K562 (cell line): ENCODE data around the gene EFHC1. TPM values are rescaled to one million over a fixed set of nuclear protein-coding genes. Genes with fewer than 3 reads are reported as not detected.

Experiments used
- ATAC-seq: fragments of 200-7000 bp; cut with Tn5 transposase; 3 replicates; pipeline ENCODE4 v1.9.1; 2020; ENCODE audit warnings: moderate library complexity
- BruUV-seq: library from RNA; stranded (reverse); fragments of 400-500 nt; replicated peaks from 2 replicates; lab custom pipeline; 2021; lab: Mats Ljungman, UMichigan
- CTCF ChIA-PET: fragments of 300-600 bp; formaldehyde crosslinking; extraction: SDS; loops from one replicate; lab custom pipeline; 2021; ENCODE audit warnings: low intra/inter-chr PET ratio; lab: Yijun Ruan, JAX
- POLR2A ChIA-PET: fragments of 300-600, 350-650 bp; sonication (Branson Sonifier 250); formaldehyde crosslinking; extraction: SDS; loops from one replicate; lab custom pipeline; 2021; ENCODE audit warnings: antibody characterized with exemption, inconsistent platforms; lab: Yijun Ruan, JAX
- DNase-seq, 4 experiments: peaks; one replicate each; pipeline versions ENCODE4 v3.0.0 to v3.0.0-alpha.2; 2011 to 2018; ENCODE audit warnings: low spot score in 3 of 4, mixed read lengths in 3 of 4; ENCODE audit errors: extremely low read depth in 1 of 4
- FAIRE-seq: peaks from 2 replicates; lab custom pipeline; 2011; peaks lifted over from hg19 to GRCh38; lab: Jason Lieb, UNC
- H2AFZ ChIP-seq: 2 replicates; pipeline ENCODE4 v1.6.0; 2011; ENCODE audit warnings: low read depth, low read length, control low read depth, inconsistent platforms
- H3K27ac ChIP-seq: fragments of 200-600 bp; 3 replicates; pipeline ENCODE4 v1.8.0; 2011; ENCODE audit warnings: low read depth, mild to moderate bottlenecking, control low read depth, inconsistent platforms, low read length, moderate library complexity, mixed read lengths; ENCODE audit errors: extremely low read depth
- H3K27me3 ChIP-seq, 2 experiments: fragments of 300-600 bp in 1 of 2; 2 replicates in 1 of 2; 3 replicates in 1 of 2; pipeline versions ENCODE4 v1.6.0 to v1.8.0; 2011; ENCODE audit warnings: inconsistent platforms in 2 of 2, low read length in 2 of 2, mild to moderate bottlenecking in 1 of 2, mixed read lengths in 1 of 2, moderate library complexity in 1 of 2; ENCODE audit not compliant: control insufficient read depth in 2 of 2, insufficient read depth in 2 of 2
- H3K36me3 ChIP-seq: fragments of 300-600 bp; 3 replicates; pipeline ENCODE4 v1.8.0; 2011; ENCODE audit warnings: mild to moderate bottlenecking, low read length, inconsistent platforms; ENCODE audit not compliant: control insufficient read depth, insufficient read depth
- H3K4me1 ChIP-seq, 2 experiments: fragments of 200-600 bp in 1 of 2; replicated peaks in 1 of 2; 2 replicates in 1 of 2; 3 replicates in 1 of 2; pipeline versions ENCODE4 v1.5.1 to v1.8.0; 2011; ENCODE audit warnings: inconsistent platforms in 2 of 2, low read length in 2 of 2, mild to moderate bottlenecking in 1 of 2, mixed read lengths in 1 of 2, moderate library complexity in 1 of 2; ENCODE audit not compliant: control insufficient read depth in 2 of 2, insufficient read depth in 2 of 2
- H3K4me2 ChIP-seq: 2 replicates; pipeline ENCODE4 v1.6.1; 2011; ENCODE audit warnings: low read length, control low read depth, inconsistent platforms, mixed read lengths; ENCODE audit not compliant: insufficient read depth
- H3K4me3 ChIP-seq: fragments of 200-600 bp; sonication (generic), shearing (Covaris generic); 2 replicates; pipeline ENCODE4 v1.5.1; 2016; ENCODE audit warnings: control low read depth, inconsistent platforms
- H3K79me2 ChIP-seq: fragments of 200-600 bp; 3 replicates; pipeline ENCODE4 v1.8.0; 2011; ENCODE audit warnings: low read length, inconsistent platforms; ENCODE audit not compliant: control insufficient read depth, insufficient read depth
- H3K9ac ChIP-seq, 2 experiments: 2 replicates each; pipeline versions ENCODE4 v1.6.0 to v1.6.1; 2011; ENCODE audit warnings: low read depth in 2 of 2, low read length in 2 of 2, control low read depth in 1 of 2, inconsistent platforms in 1 of 2, mild to moderate bottlenecking in 1 of 2, mixed read lengths in 1 of 2; ENCODE audit not compliant: insufficient read depth in 1 of 2
- H3K9me1 ChIP-seq: one replicate; pipeline ENCODE4 v1.6.0; 2011; ENCODE audit warnings: inconsistent platforms, mild to moderate bottlenecking, low read length, moderate library complexity; ENCODE audit not compliant: control insufficient read depth, insufficient read depth
- H3K9me3 ChIP-seq: replicated peaks from 2 replicates; pipeline ENCODE4 v1.5.1; 2011; ENCODE audit warnings: low read depth, low read length, inconsistent platforms; ENCODE audit not compliant: control insufficient read depth, insufficient read depth
- H4K20me1 ChIP-seq: replicated peaks from 2 replicates; pipeline ENCODE4 v1.6.1; 2011; ENCODE audit warnings: low read length, inconsistent platforms, mixed read lengths; ENCODE audit not compliant: control insufficient read depth, insufficient read depth
- ASH1L ChIP-seq: fragments of 450-650 bp; IDR thresholded peaks from 2 replicates; pipeline ENCODE4 v1.6.1; 2018; ENCODE audit warnings: borderline replicate concordance, mild to moderate bottlenecking, low read depth; ENCODE audit not compliant: partially characterized antibody
- GATAD2B ChIP-seq: fragments of 450-650 bp; IDR thresholded peaks from 2 replicates; pipeline ENCODE4 v1.6.1; 2017; ENCODE audit warnings: mild to moderate bottlenecking, borderline replicate concordance
- NR2C2 ChIP-seq, 2 experiments: fragments of 200-800 bp in 1 of 2; sonication (Bioruptor generic) in 1 of 2; sonication (generic) in 1 of 2; formaldehyde crosslinking in 1 of 2; IDR thresholded peaks; 2 replicates each; pipeline versions ENCODE4 v1.6.1 to v1.8.0; 2016 to 2022; ENCODE audit warnings: mild to moderate bottlenecking in 1 of 2, missing compliant biosample characterization in 1 of 2, missing genetic modification characterization in 1 of 2, missing genetic modification reagents in 1 of 2
- ZNF174 ChIP-seq: fragments of 250-450 bp; sonication (Bioruptor Pico); IDR thresholded peaks from 2 replicates; pipeline ENCODE4 v1.4.0; 2020; ENCODE audit warnings: mild to moderate bottlenecking
- ZNF717 ChIP-seq: fragments of 250-450 bp; sonication (Bioruptor Pico); IDR thresholded peaks from 2 replicates; pipeline ENCODE4 v1.5.0; 2021
- WGBS: fragments of 100-300 bp; shearing (Covaris generic); methylation state at CpG from one replicate; pipeline ENCODE4 v1.1.6; 2016; ENCODE audit warnings: low coverage, mixed read lengths; ENCODE audit not compliant: insufficient coverage; ENCODE audit errors: missing lambda C conversion rate; 5-methylcytosine and 5-hydroxymethylcytosine counted together
- in situ Hi-C: fragments of 300-500 bp; cut with MboI; formaldehyde crosslinking; loops from 4 replicates; pipeline ENCODE4 v1.15.0; 2018; ENCODE audit warnings: inconsistent platforms, mixed read lengths
- intact Hi-C: fragments of 100-400 bp; cut with micrococcal nuclease; formaldehyde crosslinking; loops from 2 replicates; pipeline ENCODE4 v1.14.2; 2022
- polyA plus RNA-seq, 8 experiments: library from polyadenylated mRNA; depleted of rRNA in 4 of 8; stranded (reverse) in 5 of 8; unstranded in 3 of 8; fragments of >200 nt; fragmentation: Nextera tagmentation in 2 of 8; fragmentation: Illumina TruSeq in 1 of 8; extraction: Ambion mirVana in 2 of 8; extraction: Trizol in 1 of 8; gene quantifications; 2 replicates each; pipeline versions ENCODE4 v1.2.1 to v1.2.3, GENCODE V29; 2011 to 2014; ENCODE audit warnings: inconsistent platforms in 1 of 8, missing spikeins in 1 of 8
- total RNA-seq, 7 experiments: library from RNA; depleted of rRNA in 6 of 7; stranded (reverse); fragments of >200 nt in 6 of 7; fragmentation: Illumina TruSeq in 2 of 7; extraction: Trizol in 2 of 7; gene quantifications; 2 replicates each; pipeline versions ENCODE4 v1.2.1 to v1.2.3, GENCODE V29; 2011 to 2021; ENCODE audit warnings: low replicate concordance in 1 of 7
- TF ChIP-seq, protein P1 (sequence below), 2 experiments: fragments of 450-650 bp in 1 of 2; sonication (generic) in 1 of 2; formaldehyde crosslinking in 1 of 2; IDR thresholded peaks in 1 of 2; conservative IDR thresholded peaks in 1 of 2; 2 replicates each; pipeline versions ENCODE4 v1.6.1 to v1.8.1; 2016 to 2023; ENCODE audit warnings: mild to moderate bottlenecking in 2 of 2, moderate library complexity in 2 of 2, inconsistent platforms in 1 of 2, missing genetic modification reagents in 1 of 2

Gene EFHC1
- total and polyA plus RNA-seq, 9 of the 15 experiments (the other 6 are each of a cell fraction or from before 2014, with no cell fraction given), result 9.5 to 31.0 (median 14.9) TPM

DNA sequence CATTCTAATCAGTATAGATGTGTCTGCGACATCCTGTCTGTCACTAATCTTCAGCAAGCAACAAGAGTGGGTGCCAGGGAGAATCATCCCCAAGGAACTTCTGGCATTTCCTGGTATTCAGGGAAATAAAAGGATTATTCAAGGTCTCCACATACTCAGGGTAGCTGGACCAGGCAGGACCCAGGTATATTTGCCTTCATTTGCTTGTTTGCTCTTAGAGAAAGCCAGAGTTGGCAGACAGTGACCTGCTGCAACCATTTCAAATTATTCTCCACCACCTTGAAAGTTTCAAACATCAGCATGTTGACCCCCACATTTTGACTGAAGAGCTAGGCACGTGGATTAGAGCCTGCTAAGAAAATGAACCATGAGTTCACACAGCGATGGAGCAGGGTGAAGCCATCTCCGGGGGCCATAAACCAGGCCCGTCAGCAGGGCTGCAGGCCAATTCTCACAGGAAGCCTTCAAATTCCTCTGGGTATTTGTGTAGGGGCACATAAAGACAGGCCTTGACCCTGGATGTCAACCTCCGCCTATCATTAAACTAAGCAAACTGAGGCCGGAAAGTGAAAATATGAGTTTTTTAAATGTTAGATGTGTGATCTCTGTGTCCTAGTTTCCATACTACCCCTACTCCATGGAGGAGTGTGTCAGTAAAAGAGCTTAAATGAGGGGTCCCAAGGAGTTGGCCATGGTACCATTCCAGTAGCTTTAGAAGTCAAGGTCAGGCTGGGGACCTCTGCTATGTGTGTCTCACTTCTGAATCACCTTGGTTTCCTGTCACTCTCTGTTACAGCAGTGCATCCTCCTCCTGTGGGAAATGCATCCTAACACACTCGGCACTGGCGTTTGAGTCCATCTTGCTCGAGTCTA lies 123.8 kb downstream of the EFHC1 start:
- POLR2A ChIA-PET, result interaction anchor here (1.3 kb wide), 1 partner anchor 15 kb away, joined by 4 read pairs; no protein-coding TSS in a partner anchor
- H3K9ac ChIP-seq, result no peak overlapping the region
- no peak overlapping the region for H3K4me2 ChIP-seq
- no peaks in the 10 kb centered on the region; the same call in 2 of the 3 replicates for H3K36me3 ChIP-seq
- H3K27me3 ChIP-seq, result no peaks in the 10 kb centered on the region
- no peak overlapping the region for H2AFZ ChIP-seq
- in situ Hi-C loops, result no loop called here
- peaks cover 7 to 36% of the 10 kb centered on the region in 2 experiments; a peak in 4 of 5 replicates for H3K4me1 ChIP-seq
- ATAC-seq (no peak), FAIRE-seq (no peak)
- peaks cover 21% of the 10 kb centered on the region; the same call in 2 of the 3 replicates for H3K79me2 ChIP-seq
- no peak overlapping the region for H3K4me3 ChIP-seq
- no peak for TF ChIP-seq NR2C2 (CRISPR knock-in tag; IDR thresholded peaks at IDR 0.05)
- TF ChIP-seq NR2C2 (tag; IDR thresholded peaks at IDR 0.05), result no peak
- TF ChIP-seq, protein P1, sequence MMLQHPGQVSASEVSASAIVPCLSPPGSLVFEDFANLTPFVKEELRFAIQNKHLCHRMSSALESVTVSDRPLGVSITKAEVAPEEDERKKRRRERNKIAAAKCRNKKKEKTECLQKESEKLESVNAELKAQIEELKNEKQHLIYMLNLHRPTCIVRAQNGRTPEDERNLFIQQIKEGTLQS (IDR thresholded peaks at IDR 0.05), result no peak
- TF ChIP-seq, protein P1 (CRISPR knock-in tag; conservative IDR thresholded peaks at IDR 0.05), result no peak
- no peak for TF ChIP-seq ZNF717 (CRISPR knock-in tag)
- TF ChIP-seq GATAD2B, result no peak
- TF ChIP-seq ASH1L, result no peak
- TF ChIP-seq ZNF174 (CRISPR knock-in tag), result no peak
- TF ChIP-seq, all 486 proteins: peak for 0
- no peak for DNase-seq
- 82% methylated on average over 10 of the region's 10 CpGs for WGBS
- no peaks in the 10 kb centered on the region for H3K9me3 ChIP-seq
- intact Hi-C loops, result no loop called here
- H4K20me1 ChIP-seq, result peaks cover 10% of the 10 kb centered on the region; the same call in 1 of the 2 replicates
- H3K9me1 ChIP-seq, result no peaks in the 10 kb centered on the region
- no peak overlapping the region for H3K27ac ChIP-seq
- CTCF ChIA-PET, result no interaction called here
- no TSS peak for BruUV-seq
